Caki2 (cell line): Measurements from ENCODE around the gene ULK3. TPM values are rescaled to one million over a fixed set of nuclear protein-coding genes. Genes with fewer than 3 reads are reported as not detected.

ENCODE experiments used
- DNase-seq: peaks from one replicate; pipeline ENCODE4 v3.0.0-alpha.2; 2015; ENCODE audit warnings: low read depth
- in situ Hi-C: cut with HindIII; loops from 2 replicates; pipeline ENCODE4 v1.10.0; 2016; ENCODE audit warnings: low sequenced_read_pairs, low pct_unique_long_range_greater_than_20kb, mixed read lengths
- total RNA-seq: library from RNA; depleted of rRNA; stranded (reverse); fragments of >200 nt; shearing (Covaris generic); gene quantifications from 2 replicates; pipeline ENCODE4 v1.2.3, GENCODE V29; 2014; ENCODE audit warnings: low replicate concordance

Gene ULK3
- total RNA-seq, 1 experiment from 2014 or later, result 30.4 TPM

- in situ Hi-C loops, result no loop called here
- no peak for DNase-seq
Measured at GRCh38 chr15:74794970-74795349, 48.0 kb downstream of the ULK3 start.

DNA sequence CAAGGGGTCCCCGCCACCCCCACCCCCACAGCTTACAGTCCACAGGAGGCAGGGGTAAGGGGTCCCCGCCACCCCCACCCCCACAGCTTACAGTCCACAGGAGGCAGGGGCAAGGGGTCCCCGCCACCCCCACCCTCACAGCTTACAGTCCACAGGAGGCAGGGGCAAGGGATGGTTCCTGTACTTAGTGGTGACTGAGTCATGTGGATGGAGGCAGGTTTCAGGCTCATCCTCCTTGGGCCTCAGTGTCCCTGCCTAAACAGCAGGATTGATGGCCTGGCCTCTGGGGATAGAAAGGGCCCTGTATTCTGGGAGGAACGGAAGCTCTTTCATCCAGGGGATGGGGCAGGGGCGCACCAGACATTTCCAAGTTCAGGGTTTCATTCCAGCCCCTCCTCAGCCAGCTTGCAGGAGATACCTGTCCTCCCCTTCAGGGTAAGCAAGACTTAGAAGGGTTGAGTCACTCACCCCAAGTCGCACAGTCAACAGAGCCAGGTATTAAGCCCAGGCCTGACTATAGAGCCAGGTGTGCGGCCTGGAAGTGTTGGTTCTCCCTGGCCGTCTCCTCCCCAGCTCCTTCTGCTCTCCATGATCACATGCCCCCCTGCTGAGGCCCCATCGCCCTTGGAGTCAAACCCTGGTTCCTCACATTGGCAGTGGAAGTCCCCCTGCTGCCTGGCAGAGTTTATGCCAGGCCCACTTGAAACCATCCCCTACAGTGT, 48.5 kb downstream of the ULK3 start:
- DNase-seq, result no peak
- in situ Hi-C loops, result no loop called here

DNA sequence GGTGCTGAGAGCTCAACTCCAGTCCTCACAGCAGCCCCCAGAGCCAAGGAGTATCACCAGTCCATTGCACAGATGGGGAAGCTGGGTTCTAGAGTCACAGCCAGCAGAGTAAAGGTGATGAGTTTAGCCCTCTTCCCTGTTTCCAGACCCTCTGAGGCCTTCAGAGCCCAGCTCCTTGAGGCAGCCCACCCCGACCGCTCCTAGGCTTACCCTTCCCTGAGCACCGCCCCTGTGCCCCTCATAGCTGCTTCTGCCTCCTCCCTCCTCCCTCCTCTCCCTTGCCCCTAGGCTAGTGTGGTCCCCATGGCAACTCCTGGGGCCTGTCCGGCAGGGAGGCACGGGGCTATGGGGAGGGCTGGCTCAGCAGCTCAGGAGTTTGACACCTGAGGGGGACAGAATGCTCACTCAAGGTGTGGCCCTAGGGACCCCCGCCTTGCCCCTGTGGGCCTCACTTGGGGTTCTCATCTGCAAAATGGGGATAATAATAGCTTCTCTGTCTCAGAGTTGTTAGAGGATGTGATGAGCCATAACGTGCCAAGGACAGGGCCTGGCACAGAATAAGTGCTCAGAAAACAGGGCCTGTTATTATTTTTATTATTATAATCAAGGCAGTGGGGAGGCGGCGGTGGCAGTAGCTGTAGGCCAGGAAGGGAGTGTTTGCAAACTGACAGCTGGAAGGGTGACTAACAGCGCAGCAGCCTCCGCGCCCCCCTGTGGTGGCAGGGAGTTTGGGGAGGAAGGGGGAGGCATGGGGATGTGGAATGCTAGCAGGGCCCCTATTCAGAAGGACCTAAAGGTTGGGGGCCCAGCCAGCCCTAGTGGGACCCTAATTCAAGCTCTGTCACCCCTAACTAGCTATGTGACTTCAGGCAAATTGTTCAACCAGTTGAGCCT, 49.6 kb downstream of the ULK3 start:
- in situ Hi-C loops, result no loop called here
- no peak for DNase-seq

- DNase-seq, result no peak
- in situ Hi-C loops, result no loop called here
Measured at GRCh38 chr15:74792227-74793016, 50.5 kb downstream of the ULK3 start.

GRCh38 chr15:74791667-74792066, 51.3 kb downstream of the ULK3 start:
- in situ Hi-C loops, result no loop called here
- DNase-seq, result no peak

DNA sequence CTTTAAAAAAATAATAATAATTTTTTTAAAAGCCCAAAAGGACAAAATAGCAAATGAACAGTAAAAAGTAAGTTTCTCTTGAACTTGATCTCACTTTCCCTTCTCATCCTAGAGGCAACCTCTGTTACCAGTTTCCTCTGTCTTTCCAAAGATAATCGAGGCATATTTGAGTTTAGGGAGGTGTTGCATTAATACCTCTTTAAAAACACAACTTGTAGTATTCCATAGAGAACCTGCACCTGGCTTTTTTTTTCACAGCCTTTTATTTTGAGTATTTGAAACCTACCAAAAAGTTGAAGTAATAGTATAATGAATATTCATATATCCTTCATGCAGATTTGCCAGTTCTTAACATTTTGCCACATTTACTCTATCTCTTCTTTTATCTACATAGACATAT, 51.9 kb downstream of the ULK3 start:
- DNase-seq, result no peak
- in situ Hi-C loops, result no loop called here

DNA sequence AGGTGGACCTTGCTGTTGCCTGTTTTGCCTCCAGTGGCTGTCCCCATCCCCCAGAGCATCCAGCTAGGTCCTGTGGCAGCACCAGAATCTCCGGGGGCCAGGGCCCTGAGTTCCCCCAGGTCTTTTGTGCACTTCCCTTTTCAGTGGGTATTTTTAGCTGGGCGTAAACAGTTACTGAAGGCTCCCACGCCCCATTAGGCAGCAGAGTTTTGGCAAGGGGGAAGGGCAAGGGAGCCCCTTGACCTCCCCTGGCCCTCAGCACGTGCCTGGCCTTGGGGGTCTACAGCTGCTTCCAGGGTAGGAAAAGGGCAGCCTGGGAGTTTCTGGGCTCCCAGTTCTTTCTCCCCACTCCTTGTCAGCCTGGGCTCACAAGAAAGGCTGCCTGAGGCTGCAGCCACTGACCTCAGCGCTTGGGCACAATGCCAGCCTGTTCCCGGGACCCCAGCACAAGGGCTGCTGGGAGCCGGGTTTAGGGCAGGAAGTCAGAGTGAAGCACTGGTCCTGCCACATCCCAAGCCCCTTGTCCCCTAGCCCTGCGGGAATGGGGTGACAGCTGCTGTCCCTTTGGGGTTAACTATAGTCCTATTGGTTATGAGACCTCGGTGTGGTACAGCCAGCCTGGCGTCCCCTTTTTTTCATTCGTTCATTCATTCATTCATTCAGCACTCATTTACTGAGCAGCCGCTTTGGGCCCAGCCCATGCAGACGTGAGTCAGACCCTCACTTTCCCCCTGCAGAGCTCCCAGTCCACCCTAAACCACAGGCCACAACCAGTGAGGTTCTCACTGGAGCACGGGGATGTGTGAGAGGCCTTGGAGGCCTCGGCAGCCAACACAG, 52.7 kb downstream of the ULK3 start:
- DNase-seq, result no peak
- in situ Hi-C loops, result no loop called here

DNA sequence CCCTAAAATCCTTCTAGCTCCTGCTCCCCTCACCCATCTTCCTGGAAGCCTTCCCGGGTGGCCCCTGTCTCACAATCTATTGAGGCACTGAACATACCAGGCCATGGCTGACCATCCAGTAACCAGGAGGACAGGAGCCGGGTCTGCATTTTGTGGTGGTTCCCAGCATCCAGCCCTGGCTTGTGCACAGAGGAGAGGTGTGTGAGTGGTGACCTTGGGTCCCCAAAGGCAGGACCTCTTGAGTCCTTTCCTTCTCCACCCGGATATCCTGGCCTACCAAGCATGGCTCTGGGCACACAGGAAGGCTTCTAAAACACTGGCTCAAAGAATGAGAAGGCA, 53.2 kb downstream of the ULK3 start:
- in situ Hi-C loops, result no loop called here
- DNase-seq, result no peak

GRCh38 chr15:74789171-74789631, 53.8 kb downstream of the ULK3 start:
- in situ Hi-C loops, result no loop called here
- no peak for DNase-seq

DNA sequence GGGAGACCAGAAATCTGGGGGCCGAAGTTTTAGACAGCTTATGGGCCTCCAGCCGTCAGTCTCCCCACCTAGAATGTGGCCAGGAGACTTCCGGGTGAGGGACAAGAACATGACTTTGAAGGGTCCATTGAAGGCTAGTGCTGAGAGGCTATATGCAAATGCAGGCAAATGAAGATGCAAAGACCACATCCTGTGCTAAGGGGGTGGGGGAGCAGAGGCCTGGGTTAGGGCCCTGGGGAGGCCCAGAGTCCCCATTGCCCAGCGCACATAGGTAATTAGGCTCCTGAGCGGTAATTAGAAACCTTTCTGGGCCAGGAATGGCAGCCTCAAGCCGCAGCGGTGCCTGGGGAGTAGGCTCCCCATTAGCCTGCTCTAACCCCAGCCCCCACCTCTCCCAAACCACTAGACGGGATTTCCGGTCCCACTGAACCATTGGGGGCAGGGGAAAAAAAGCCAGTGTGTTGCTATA, 54.2 kb downstream of the ULK3 start:
- DNase-seq, result no peak
- in situ Hi-C loops, result no loop called here

DNA sequence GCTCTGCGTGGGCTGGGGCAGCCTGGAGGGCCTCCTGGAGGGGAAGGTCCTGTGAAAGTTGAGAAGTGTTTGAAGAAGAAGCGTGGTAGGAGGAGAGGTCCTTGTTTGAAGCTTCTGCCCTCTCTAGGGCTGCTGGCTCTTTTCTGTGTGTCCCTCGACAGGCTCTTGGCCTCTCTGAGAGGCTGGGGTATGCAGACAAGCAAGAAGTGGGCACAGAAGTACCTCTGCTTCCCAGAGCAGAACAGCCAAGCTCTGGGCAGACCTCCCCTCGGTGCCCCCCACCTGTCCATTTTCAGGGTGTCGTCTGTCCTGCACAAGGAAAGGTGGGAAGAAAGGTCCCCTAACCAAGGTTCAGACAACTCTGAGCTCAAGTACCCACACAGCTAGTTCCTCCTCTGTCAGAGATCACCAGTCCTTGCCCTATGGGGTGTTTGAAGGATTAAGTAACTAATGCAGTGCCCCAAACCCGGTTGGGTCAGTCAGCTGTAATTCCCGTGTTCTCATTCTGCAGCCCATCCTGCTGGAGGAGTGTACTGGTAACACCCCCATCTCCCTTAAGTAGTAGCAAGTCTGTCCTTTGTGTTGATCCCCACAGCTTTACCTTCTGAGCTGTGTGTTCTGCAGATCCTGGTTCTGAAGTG, 54.8 kb downstream of the ULK3 start:
- DNase-seq, result no peak
- in situ Hi-C loops, result no loop called here

- DNase-seq, result no peak
- in situ Hi-C loops, result no loop called here
Measured at GRCh38 chr15:74787251-74788041, 55.5 kb downstream of the ULK3 start.

GRCh38 chr15:74786551-74787165, 56.3 kb downstream of the ULK3 start:
- in situ Hi-C loops, result no loop called here
- no peak for DNase-seq
